Spinal cord (tissue), 10 donors: ENCODE measurements around the gene SETD7. TPM values are rescaled to one million over a fixed set of nuclear protein-coding genes. Genes with fewer than 3 reads are reported as not detected.

Experiments
- DNase-seq, 6 donors: peaks; one replicate each; pipeline versions ENCODE4 v3.0.0 to v3.0.0-alpha.2; 2013 to 2015; ENCODE audit warnings: low spot score in 6 of 6, low read depth in 4 of 6
- H3K27ac ChIP-seq: one replicate; pipeline ENCODE4 v1.5.1; 2013; ENCODE audit warnings: low read depth, low read length, control low read depth
- H3K27me3 ChIP-seq: one replicate; pipeline ENCODE4 v1.6.1; 2013; ENCODE audit warnings: low read length; ENCODE audit not compliant: control insufficient read depth, insufficient read depth
- H3K36me3 ChIP-seq: one replicate; pipeline ENCODE4 v1.6.1; 2013; ENCODE audit warnings: low read length; ENCODE audit not compliant: control insufficient read depth, insufficient read depth
- H3K4me1 ChIP-seq: one replicate; pipeline ENCODE4 v1.6.1; 2013; ENCODE audit warnings: low read length; ENCODE audit not compliant: control insufficient read depth, insufficient read depth
- H3K4me3 ChIP-seq: one replicate; pipeline ENCODE4 v1.5.1; 2013; ENCODE audit warnings: low read depth, low read length, control low read depth
- H3K9me3 ChIP-seq: one replicate; pipeline ENCODE4 v1.6.1; 2013; ENCODE audit warnings: low read length; ENCODE audit not compliant: control insufficient read depth, insufficient read depth
- WGBS: methylation state at CpG from one replicate; pipeline ENCODE4 v1.1.5; 2013; ENCODE audit warnings: missing lambda C conversion rate; ENCODE audit not compliant: insufficient coverage; 5-methylcytosine and 5-hydroxymethylcytosine counted together
- polyA plus RNA-seq, 2 donors: library from polyadenylated mRNA; unstranded; fragments of 120-200 nt; gene quantifications; one replicate each; pipeline ENCODE4 v1.2.1, GENCODE V29; 2013; ENCODE audit not compliant: insufficient read length in 2 of 2
- total RNA-seq, 2 donors: library from RNA; depleted of rRNA in 1 of 2; stranded (reverse); fragments of 120-200 nt in 1 of 2; fragments of >200 nt in 1 of 2; gene quantifications; one replicate each; pipeline versions ENCODE4 v1.2.3 to v1.2.4, GENCODE V29; 2013 to 2014
- donor health status: healthy.

The SETD7 gene
- total and polyA plus RNA-seq, 4 donors, result 13.2 to 41.0 (median 24.6) TPM

GRCh38 chr4:139524062-139524631 is 31.9 kb downstream of the SETD7 start:
- Histone ChIP-seq H3K4me3 (no peak overlapping the region), H3K27me3 (no peaks in the 10 kb centered on the region), H3K36me3 (peaks cover 10% of the 10 kb centered on the region), H3K4me1 (peaks cover 9% of the 10 kb centered on the region), H3K27ac (no peak overlapping the region), H3K9me3 (no peaks in the 10 kb centered on the region)
- 66% methylated on average over 4 of the region's 4 CpGs for WGBS
- no peak for DNase-seq

GRCh38 chr4:139523076-139523475 is 32.9 kb downstream of the SETD7 start:
- Histone ChIP-seq H3K27me3 (no peaks in the 10 kb centered on the region), H3K4me1 (peaks cover 9% of the 10 kb centered on the region), H3K36me3 (peaks cover 8% of the 10 kb centered on the region), H3K27ac (no peak overlapping the region), H3K4me3 (no peak overlapping the region), H3K9me3 (no peaks in the 10 kb centered on the region)
- no CpG with 5 or more reads among the region's 1 CpG for WGBS
- no peak for DNase-seq

GRCh38 chr4:139522457-139522856 is 33.6 kb downstream of the SETD7 start:
- H3K9me3 ChIP-seq, result no peaks in the 10 kb centered on the region
- no peaks in the 10 kb centered on the region for H3K27me3 ChIP-seq
- H3K27ac ChIP-seq, result no peak overlapping the region
- no peak overlapping the region for H3K4me3 ChIP-seq
- 73% methylated on average over 2 of the region's 4 CpGs for WGBS
- DNase-seq, result no peak
- H3K36me3 ChIP-seq, result peaks cover 13% of the 10 kb centered on the region
- peaks cover 9% of the 10 kb centered on the region for H3K4me1 ChIP-seq

GRCh38 chr4:139521754-139522401 is 34.1 kb downstream of the SETD7 start:
- H3K36me3 ChIP-seq, result peaks cover 17% of the 10 kb centered on the region
- H3K9me3 ChIP-seq, result no peaks in the 10 kb centered on the region
- DNase-seq, result no peak
- peaks cover 9% of the 10 kb centered on the region for H3K4me1 ChIP-seq
- H3K4me3 ChIP-seq, result no peak overlapping the region
- no peak overlapping the region for H3K27ac ChIP-seq
- H3K27me3 ChIP-seq, result no peaks in the 10 kb centered on the region
- WGBS, result no CpG with 5 or more reads among the region's 4 CpGs

- WGBS, result 35% methylated on average over 2 of the region's 4 CpGs
- Histone ChIP-seq H3K9me3 (no peaks in the 10 kb centered on the region), H3K4me1 (peaks cover 4% of the 10 kb centered on the region), H3K36me3 (peaks cover 16% of the 10 kb centered on the region), H3K27ac (no peak overlapping the region), H3K27me3 (no peaks in the 10 kb centered on the region), H3K4me3 (no peak overlapping the region)
- DNase-seq, result peak in 2 of 6 donors; percentile 14 to 47
Observed at GRCh38 chr4:139515531-139515958, 40.5 kb downstream of the SETD7 start.

GRCh38 chr4:139514382-139515059 is 41.5 kb downstream of the SETD7 start:
- Histone ChIP-seq H3K27me3 (no peaks in the 10 kb centered on the region), H3K4me1 (peaks cover 4% of the 10 kb centered on the region), H3K9me3 (no peaks in the 10 kb centered on the region), H3K4me3 (no peak overlapping the region), H3K36me3 (peaks cover 16% of the 10 kb centered on the region), H3K27ac (no peak overlapping the region)
- WGBS, result 84% methylated on average over 5 of the region's 8 CpGs
- DNase-seq, result no peak

- H3K27me3 ChIP-seq, result no peaks in the 10 kb centered on the region
- peaks cover 5% of the 10 kb centered on the region for H3K36me3 ChIP-seq
- 74% methylated on average over 9 of the region's 10 CpGs for WGBS
- H3K27ac ChIP-seq, result no peak overlapping the region
- H3K4me1 ChIP-seq, result peaks cover 4% of the 10 kb centered on the region
- H3K4me3 ChIP-seq, result no peak overlapping the region
- no peaks in the 10 kb centered on the region for H3K9me3 ChIP-seq
- DNase-seq, result no peak
Observed at GRCh38 chr4:139511320-139511719, 44.7 kb downstream of the SETD7 start.

GRCh38 chr4:139509727-139510410 is 46.1 kb downstream of the SETD7 start:
- no peak overlapping the region for H3K27ac ChIP-seq
- 71% methylated on average over 3 of the region's 6 CpGs for WGBS
- peak in 2 of 6 donors; percentile 42 to 65 for DNase-seq
- peaks cover 5% of the 10 kb centered on the region for H3K36me3 ChIP-seq
- H3K27me3 ChIP-seq, result no peaks in the 10 kb centered on the region
- H3K4me1 ChIP-seq, result peaks cover 3% of the 10 kb centered on the region
- no peak overlapping the region for H3K4me3 ChIP-seq
- H3K9me3 ChIP-seq, result no peaks in the 10 kb centered on the region

- no peaks in the 10 kb centered on the region for H3K4me1 ChIP-seq
- no peaks in the 10 kb centered on the region for H3K9me3 ChIP-seq
- peaks cover 5% of the 10 kb centered on the region for H3K36me3 ChIP-seq
- H3K27ac ChIP-seq, result peak overlapping the region; percentile 25
- WGBS, result 68% methylated on average over 3 of the region's 11 CpGs
- no peak for DNase-seq
- H3K27me3 ChIP-seq, result no peaks in the 10 kb centered on the region
- H3K4me3 ChIP-seq, result no peak overlapping the region
Observed at GRCh38 chr4:139508581-139509237, 47.3 kb downstream of the SETD7 start.
